ENCODE data around the gene ZNF26. TPM values are rescaled to one million over a fixed set of nuclear protein-coding genes. Genes with fewer than 3 reads are reported as not detected.
"Not testable (repeated sequence)": the region's sequence is repeated elsewhere in the genome, so short reads cannot be mapped to it uniquely, and the experiment has no call there.

Gene ZNF26
- total RNA-seq, 1 donor from 2014 or later, result 11.3 TPM

DNA sequence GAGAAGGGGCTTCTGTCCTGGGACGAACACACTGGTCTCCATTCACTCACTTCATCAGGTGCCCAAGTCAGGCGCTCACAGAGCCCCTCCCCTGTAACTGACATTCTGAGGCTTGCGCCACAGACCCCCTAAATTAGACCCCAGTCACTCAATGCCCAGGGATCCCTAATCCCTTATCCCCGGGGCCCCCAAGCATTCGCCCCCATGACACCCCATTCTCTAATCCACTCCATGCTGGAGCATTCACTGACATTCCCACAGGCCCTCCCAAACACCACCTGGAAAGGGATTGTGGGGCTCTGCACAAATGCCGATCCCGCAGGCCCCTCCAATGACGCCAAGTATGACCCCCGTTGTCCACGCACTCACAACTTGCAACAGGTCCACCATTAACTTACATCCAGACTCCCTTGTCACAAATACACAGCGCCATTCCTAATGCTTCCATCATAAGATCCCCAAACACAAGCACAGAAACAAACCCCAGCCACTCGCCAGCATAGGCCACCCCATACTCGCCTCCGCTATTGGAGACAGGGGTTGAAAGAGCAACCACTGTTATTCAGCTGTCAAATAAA lies 31.6 kb upstream of the ZNF26 start:
- TF ChIP-seq, protein P1, sequence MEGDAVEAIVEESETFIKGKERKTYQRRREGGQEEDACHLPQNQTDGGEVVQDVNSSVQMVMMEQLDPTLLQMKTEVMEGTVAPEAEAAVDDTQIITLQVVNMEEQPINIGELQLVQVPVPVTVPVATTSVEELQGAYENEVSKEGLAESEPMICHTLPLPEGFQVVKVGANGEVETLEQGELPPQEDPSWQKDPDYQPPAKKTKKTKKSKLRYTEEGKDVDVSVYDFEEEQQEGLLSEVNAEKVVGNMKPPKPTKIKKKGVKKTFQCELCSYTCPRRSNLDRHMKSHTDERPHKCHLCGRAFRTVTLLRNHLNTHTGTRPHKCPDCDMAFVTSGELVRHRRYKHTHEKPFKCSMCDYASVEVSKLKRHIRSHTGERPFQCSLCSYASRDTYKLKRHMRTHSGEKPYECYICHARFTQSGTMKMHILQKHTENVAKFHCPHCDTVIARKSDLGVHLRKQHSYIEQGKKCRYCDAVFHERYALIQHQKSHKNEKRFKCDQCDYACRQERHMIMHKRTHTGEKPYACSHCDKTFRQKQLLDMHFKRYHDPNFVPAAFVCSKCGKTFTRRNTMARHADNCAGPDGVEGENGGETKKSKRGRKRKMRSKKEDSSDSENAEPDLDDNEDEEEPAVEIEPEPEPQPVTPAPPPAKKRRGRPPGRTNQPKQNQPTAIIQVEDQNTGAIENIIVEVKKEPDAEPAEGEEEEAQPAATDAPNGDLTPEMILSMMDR (IDR thresholded peaks at IDR 0.05; ENCODE audit: insufficient read depth, low read length, poor library complexity, severe bottlenecking), result no peak
- Histone ChIP-seq H3K27me3 (ENCODE audit: control insufficient read depth, insufficient read depth, low read length) (no peaks in the 10 kb centered on the region), H3K4me3 (ENCODE audit: low read depth, low read length) (no peak overlapping the region), H3K36me3 (ENCODE audit: control insufficient read depth, insufficient read depth, low read length) (no peaks in the 10 kb centered on the region)
- no peak for DNase-seq (ENCODE audit: low read depth)

DNA sequence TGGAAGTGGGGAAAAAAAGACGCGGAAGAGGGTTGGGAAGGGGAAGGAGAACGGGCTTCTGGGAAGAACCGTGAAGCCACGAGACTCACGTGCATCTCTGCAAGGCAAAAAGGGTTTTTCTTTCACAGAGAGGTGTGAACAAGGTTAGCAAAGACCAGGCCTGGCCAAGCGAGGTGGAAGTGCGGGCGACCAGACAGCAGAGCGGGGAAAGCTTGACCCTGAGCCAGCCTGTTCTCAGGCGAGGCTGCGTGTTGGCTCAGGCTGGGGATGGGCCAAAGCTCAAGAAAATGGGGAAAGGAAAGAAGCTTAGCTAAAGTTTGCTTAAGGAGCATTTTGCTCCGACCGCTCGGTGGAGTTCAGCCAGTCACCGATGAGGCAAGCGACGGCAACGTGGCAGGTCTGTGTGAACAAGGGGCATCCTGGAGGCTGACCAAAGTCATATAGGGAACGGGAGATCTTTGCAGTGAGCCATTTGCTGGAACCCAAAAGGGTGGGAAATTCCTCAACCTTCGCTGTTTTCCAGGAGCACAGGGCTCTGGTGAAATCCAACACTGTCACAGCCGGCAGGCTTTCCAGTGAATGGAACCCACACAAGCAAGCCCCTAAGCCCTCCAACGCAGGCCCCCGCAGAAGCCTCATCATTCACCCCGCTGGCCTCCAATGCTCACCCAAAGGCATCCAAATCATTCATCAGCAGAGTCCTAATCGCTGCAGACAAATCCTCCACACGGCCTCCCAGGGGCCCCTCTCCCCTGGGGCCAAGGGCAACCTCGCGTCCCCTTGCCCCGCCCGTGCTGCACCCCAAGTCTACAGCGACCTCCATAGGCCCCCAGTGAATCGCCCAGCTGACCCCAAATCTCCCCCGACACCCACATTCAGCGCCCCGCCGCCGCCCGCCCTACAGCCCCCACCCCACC lies 30.8 kb upstream of the ZNF26 start:
- no peaks in the 10 kb centered on the region for H3K27me3 ChIP-seq (ENCODE audit: control insufficient read depth, insufficient read depth, low read length)
- TF ChIP-seq, protein P1 (IDR thresholded peaks at IDR 0.05; ENCODE audit: insufficient read depth, low read length, poor library complexity, severe bottlenecking), result no peak
- H3K36me3 ChIP-seq (ENCODE audit: control insufficient read depth, insufficient read depth, low read length), result no peaks in the 10 kb centered on the region
- peak overlapping the region; percentile 64 for H3K4me3 ChIP-seq (ENCODE audit: low read depth, low read length)
- no peak for DNase-seq (ENCODE audit: low read depth)

DNA sequence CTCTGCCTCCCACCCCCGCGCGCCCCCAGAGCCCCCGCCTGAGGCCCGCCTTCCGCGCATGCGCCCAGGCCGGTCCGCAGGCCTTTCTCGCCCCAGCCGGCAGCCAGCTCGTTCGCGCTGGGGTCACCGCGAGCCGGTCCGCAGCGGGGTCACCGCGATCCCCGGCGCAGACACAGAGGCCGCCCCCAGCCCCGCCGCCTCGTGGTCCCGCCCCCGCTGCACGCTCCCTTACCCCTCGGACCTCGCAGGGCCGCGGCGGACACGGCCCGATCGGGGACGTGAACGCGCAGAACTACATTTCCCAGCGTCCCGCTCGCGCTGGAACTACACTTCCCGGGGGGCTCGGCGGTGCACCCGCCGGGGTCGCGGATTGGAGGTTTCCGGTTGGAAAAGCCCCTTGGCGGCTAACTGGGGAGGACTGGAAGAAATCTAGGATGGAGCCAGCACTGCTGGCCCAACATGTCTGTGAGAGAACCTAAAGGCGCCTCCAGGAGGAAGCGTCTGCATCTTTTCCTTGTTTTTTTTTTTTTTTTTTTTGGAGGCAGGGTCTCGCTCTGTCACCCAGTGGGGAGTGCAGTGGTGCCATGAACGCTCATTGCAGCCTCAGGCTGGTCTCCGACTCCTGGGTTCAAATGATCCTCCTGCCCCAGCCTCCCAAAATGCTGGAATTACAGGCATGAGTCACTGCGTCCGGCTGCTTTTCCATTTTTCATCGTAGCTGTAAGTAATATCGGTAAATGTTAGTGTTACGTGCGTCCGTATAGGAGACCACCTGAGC lies 30.0 kb upstream of the ZNF26 start, which contains the start of gene ZNF605:
TSS of gene ZNF605 (minus strand) at position 296 of the 778 bp plus-strand sequence. CDS start 10,671 bp downstream, outside the sequence.
- TF ChIP-seq, protein P1 (IDR thresholded peaks at IDR 0.05; ENCODE audit: insufficient read depth, low read length, poor library complexity, severe bottlenecking), result no peak
- Histone ChIP-seq H3K27me3 (ENCODE audit: control insufficient read depth, insufficient read depth, low read length) (no peaks in the 10 kb centered on the region), H3K4me3 (ENCODE audit: low read depth, low read length) (peak within 1 kb of the TSS; percentile 64), H3K36me3 (ENCODE audit: control insufficient read depth, insufficient read depth, low read length) (no peaks in the 10 kb centered on the region)
- peak; percentile 63 for DNase-seq (ENCODE audit: low read depth)

DNA sequence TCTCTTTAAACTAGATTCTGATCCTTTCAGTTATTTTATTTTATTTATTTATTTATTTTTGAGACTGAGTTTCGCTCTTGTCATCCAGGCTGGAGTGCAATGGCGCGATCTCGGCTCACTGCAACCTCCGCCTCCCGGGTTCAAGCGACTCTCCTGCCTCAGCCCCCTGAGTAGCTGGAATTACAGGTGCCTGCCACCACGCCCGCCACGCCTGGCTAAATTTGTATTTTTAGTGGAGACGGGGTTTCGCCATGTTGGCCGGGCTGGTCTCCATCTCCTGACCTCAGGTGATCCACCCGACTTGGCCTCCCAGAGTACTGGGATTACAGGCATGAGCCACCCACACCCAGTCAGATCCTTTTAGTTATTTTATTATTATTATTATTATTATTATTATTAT lies 24.4 kb upstream of the ZNF26 start:
- DNase-seq (ENCODE audit: low read depth); H3K36me3 ChIP-seq (ENCODE audit: control insufficient read depth, insufficient read depth, low read length); H3K27me3 ChIP-seq (ENCODE audit: control insufficient read depth, insufficient read depth, low read length); H3K4me3 ChIP-seq (ENCODE audit: low read depth, low read length): not testable (repeated sequence)

DNA sequence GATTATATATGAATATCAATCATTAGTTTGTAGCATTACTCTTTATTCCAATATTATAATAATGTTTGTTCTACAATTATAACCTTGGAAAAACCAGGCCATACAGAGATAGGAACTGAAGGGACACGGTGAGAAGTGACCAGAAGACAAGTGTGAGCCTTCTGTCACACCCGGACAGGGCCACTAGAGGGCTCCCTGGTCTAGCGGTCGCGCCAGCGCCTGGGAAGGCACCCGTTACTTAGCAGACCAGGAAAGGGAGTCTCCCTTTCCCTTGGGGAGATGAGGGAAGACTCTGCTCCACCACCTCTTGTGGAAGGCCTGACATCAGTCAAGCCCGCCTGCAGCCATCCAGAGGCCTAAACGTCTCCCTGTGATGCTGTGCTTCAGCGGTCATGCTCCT lies 22.2 kb upstream of the ZNF26 start:
- DNase-seq (ENCODE audit: low read depth); H3K4me3 ChIP-seq (ENCODE audit: low read depth, low read length); H3K36me3 ChIP-seq (ENCODE audit: control insufficient read depth, insufficient read depth, low read length); H3K27me3 ChIP-seq (ENCODE audit: control insufficient read depth, insufficient read depth, low read length): not testable (repeated sequence)

DNA sequence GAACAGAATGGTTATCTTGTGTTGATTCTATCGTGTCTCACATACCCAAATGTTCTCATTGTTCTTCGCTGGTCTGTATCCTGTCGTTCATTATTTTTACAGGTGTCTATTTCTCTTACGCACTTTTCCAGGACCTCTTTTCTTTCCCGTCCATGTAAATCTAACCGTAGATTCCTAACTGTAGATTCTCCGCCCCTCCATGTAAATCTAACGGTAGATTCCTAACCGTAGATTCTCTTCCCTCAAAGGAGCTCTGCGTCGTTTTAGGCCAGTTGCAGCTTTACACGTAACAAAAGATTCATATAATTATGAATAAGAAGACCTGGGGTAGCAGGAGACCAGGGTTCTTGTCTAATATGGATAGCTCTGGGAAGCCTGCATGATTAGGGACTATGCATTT lies 20.4 kb upstream of the ZNF26 start:
- no peaks in the 10 kb centered on the region for H3K36me3 ChIP-seq (ENCODE audit: control insufficient read depth, insufficient read depth, low read length)
- DNase-seq (ENCODE audit: low read depth), result no peak
- TF ChIP-seq, protein P1 (IDR thresholded peaks at IDR 0.05; ENCODE audit: insufficient read depth, low read length, poor library complexity, severe bottlenecking), result no peak

More for the DNA sequence above, 20.4 kb upstream of the ZNF26 start:
- Histone ChIP-seq H3K4me3 (ENCODE audit: low read depth, low read length) (no peak overlapping the region), H3K27me3 (ENCODE audit: control insufficient read depth, insufficient read depth, low read length) (no peaks in the 10 kb centered on the region)

All from kidney epithelial cell (primary cell).